ENCODE results near the gene MRFAP1.

MRFAP1 gene

GRCh38 chr4:6601661-6602250 lies 38.7 kb upstream of the MRFAP1 start:
- Histone ChIP-seq H3K9ac (ENCODE audit: low read length) (no peak overlapping the region), H3K36me3 (ENCODE audit: control insufficient read depth, insufficient read depth, low read length) (peaks cover 15% of the 10 kb centered on the region; the same call in 1 of the 2 replicates), H3K4me3 (ENCODE audit: low read depth, low read length) (no peak overlapping the region)

GRCh38 chr4:6602289-6602688 lies 38.2 kb upstream of the MRFAP1 start:
- Histone ChIP-seq H3K9ac (ENCODE audit: low read length) (no peak overlapping the region), H3K27ac (ENCODE audit: low read depth, low read length) (no peak overlapping the region), H3K4me1 (ENCODE audit: control insufficient read depth, insufficient read depth, low read length) (no peaks in the 10 kb centered on the region)

More at GRCh38 chr4:6601661-6602250, 38.7 kb upstream of the MRFAP1 start:
- H3K9me3 ChIP-seq (ENCODE audit: control insufficient read depth, insufficient read depth, low read depth, low read length): peaks cover 10% of the 10 kb centered on the region
- H3K27ac ChIP-seq (ENCODE audit: low read depth, low read length): no peak overlapping the region
- H3K4me1 ChIP-seq (ENCODE audit: control insufficient read depth, insufficient read depth, low read length): no peaks in the 10 kb centered on the region
- H3K27me3 ChIP-seq (ENCODE audit: control insufficient read depth, insufficient read depth, low read length): no peaks in the 10 kb centered on the region

DNA sequence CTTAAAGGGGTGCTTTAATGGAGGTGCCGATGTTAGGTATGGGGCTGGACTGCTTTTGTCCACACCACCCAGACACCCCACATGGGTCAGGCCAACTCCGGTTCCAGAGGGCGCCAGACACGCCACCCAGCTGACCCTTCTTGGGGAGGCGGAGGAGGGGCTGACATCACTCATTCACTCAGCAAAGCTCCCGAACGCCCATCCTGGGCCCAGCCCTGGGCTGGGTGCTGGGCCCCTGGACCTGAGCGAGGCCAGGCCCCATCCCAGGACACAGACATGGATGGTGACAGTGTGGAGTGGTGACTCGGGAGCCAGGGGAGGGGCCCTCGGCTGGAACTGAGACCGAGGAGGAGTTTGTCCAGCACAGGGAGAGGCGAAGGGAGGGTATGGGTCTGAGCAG lies 37.4 kb upstream of the MRFAP1 start:
- no peak overlapping the region for H3K4me3 ChIP-seq (ENCODE audit: low read depth, low read length)
- H3K27ac ChIP-seq (ENCODE audit: low read depth, low read length): no peak overlapping the region
- peaks cover 15% of the 10 kb centered on the region; the same call in 1 of the 2 replicates for H3K36me3 ChIP-seq (ENCODE audit: control insufficient read depth, insufficient read depth, low read length)
- H3K4me1 ChIP-seq (ENCODE audit: control insufficient read depth, insufficient read depth, low read length): no peaks in the 10 kb centered on the region
- H3K9me3 ChIP-seq (ENCODE audit: control insufficient read depth, insufficient read depth, low read depth, low read length): peaks cover 10% of the 10 kb centered on the region
- no peaks in the 10 kb centered on the region for H3K27me3 ChIP-seq (ENCODE audit: control insufficient read depth, insufficient read depth, low read length)
- no peak overlapping the region for H3K9ac ChIP-seq (ENCODE audit: low read length)

More at GRCh38 chr4:6602289-6602688, 38.2 kb upstream of the MRFAP1 start:
- peaks cover 15% of the 10 kb centered on the region; the same call in 1 of the 2 replicates for H3K36me3 ChIP-seq (ENCODE audit: control insufficient read depth, insufficient read depth, low read length)
- no peak overlapping the region for H3K4me3 ChIP-seq (ENCODE audit: low read depth, low read length)
- no peaks in the 10 kb centered on the region for H3K27me3 ChIP-seq (ENCODE audit: control insufficient read depth, insufficient read depth, low read length)
- peaks cover 10% of the 10 kb centered on the region for H3K9me3 ChIP-seq (ENCODE audit: control insufficient read depth, insufficient read depth, low read depth, low read length)

DNA sequence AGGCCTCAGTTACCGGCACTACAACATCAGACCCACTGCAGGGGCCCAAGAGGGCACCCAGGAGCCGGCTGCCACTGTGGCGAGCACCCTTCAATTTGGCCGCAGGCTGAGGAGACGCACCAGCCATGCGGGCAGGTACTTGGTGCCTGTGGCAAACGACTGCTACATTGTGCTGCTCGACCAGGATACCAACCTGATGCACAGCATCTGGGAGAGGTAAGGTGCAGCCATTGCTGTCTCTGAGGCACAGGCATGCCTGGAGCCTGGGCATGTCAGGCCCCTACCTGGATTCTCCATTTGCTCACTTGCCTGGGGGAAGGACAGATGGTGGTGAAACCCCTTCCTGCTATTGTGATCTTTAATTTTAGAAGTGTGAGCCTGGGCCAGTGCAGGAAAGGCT lies 35.4 kb upstream of the MRFAP1 start:
- H3K27me3 ChIP-seq (ENCODE audit: control insufficient read depth, insufficient read depth, low read length): no peaks in the 10 kb centered on the region
- H3K9me3 ChIP-seq (ENCODE audit: control insufficient read depth, insufficient read depth, low read depth, low read length): peaks cover 10% of the 10 kb centered on the region
- no peaks in the 10 kb centered on the region for H3K4me1 ChIP-seq (ENCODE audit: control insufficient read depth, insufficient read depth, low read length)
- H3K4me3 ChIP-seq (ENCODE audit: low read depth, low read length): no peak overlapping the region
- H3K36me3 ChIP-seq (ENCODE audit: control insufficient read depth, insufficient read depth, low read length): peaks cover 15% of the 10 kb centered on the region; the same call in 1 of the 2 replicates
- H3K9ac ChIP-seq (ENCODE audit: low read length): no peak overlapping the region
- H3K27ac ChIP-seq (ENCODE audit: low read depth, low read length): no peak overlapping the region

DNA sequence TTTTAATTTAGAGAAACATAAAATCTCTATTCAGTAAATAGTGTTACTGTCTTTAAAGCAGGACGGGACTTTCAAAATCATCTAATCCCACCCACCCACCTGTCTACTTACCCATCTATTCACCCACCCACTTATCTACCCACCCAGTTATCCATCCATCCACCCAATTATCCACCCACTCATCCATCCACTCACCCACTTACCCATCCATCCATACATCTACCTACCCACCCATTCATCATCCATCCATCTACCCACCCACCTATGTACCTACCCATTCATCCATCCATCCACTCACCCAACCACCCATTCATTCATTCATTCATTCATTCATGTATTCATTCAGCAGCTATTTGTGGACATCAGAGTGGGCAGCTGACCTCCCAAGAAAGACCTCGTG lies 34.9 kb upstream of the MRFAP1 start:
- Histone ChIP-seq H3K27ac (ENCODE audit: low read depth, low read length) (no peak overlapping the region), H3K4me1 (ENCODE audit: control insufficient read depth, insufficient read depth, low read length) (no peaks in the 10 kb centered on the region), H3K27me3 (ENCODE audit: control insufficient read depth, insufficient read depth, low read length) (no peaks in the 10 kb centered on the region), H3K9me3 (ENCODE audit: control insufficient read depth, insufficient read depth, low read depth, low read length) (peaks cover 10% of the 10 kb centered on the region), H3K4me3 (ENCODE audit: low read depth, low read length) (no peak overlapping the region), H3K36me3 (ENCODE audit: control insufficient read depth, insufficient read depth, low read length) (peaks cover 15% of the 10 kb centered on the region), H3K9ac (ENCODE audit: low read length) (no peak overlapping the region)

DNA sequence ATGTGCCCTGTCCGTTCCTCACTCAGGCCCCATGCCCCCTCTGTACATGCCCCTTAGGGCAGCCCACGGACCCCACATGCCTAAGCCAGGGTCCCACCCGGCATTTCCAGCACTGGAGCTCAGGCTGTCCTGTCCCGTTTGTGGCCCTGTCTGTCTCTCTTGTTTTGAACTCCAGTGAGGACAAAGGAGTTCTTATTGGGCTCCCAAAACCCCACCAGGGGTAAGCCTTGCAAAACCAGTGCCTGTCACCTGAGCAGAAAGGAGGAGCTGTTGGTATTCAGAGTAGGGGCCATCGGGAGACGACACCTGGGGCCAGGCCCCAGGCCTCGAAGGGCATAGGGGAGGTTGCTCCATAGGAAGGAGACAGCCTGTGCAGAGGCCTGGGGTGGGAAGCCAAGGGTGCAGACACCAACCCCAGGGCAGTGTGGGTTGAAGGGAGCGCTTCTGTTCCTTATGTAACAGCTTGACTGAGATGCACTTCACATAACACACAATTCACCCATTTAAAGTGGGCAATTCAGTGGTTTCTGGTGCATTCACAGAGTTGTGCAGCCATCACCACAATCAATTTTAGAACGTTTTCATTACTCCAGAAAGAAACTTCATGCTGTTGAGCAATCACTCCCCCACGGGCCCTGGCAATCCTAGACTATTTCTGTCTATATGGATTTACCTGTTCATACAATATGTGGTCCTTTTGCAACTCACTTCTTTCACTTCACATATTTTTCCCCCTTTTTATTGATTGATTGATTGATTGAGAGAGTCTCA lies 33.8 kb upstream of the MRFAP1 start:
- Histone ChIP-seq H3K9ac (ENCODE audit: low read length) (no peak overlapping the region), H3K4me3 (ENCODE audit: low read depth, low read length) (no peak overlapping the region), H3K36me3 (ENCODE audit: control insufficient read depth, insufficient read depth, low read length) (peaks cover 15% of the 10 kb centered on the region)

DNA sequence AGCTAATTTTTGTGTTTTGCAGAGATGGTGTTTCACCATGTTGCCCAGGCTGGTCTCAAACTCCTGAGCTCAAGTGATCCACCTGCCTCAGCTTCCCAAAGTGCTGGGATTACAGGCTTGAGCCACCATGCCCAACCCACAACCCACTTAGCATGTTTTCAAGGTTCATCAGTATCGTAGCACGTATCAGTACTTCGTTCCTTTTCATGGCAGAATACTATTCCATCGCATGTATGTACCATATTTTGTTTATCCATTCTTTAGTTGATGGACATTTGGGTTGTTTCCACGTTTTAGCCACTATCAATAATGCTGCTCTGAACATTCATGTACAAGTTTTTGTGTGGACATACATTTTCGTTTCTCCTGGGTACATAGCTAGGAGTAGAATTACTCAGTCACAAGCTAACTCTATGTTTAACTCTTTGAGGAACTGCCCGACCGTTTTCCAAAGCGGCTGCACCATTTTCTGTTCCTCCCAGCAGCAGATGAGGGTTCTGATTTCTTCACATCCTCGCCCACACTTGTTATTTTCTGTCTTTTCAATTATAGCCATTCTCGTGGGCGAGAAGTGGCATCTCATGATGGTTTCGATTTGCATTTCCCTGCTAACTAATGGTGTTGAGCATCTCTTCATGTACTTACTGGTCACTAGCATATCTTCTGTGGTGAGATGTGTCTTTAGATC lies 33.0 kb upstream of the MRFAP1 start:
- H3K4me3 ChIP-seq (ENCODE audit: low read depth, low read length): no peak overlapping the region
- peaks cover 10% of the 10 kb centered on the region for H3K36me3 ChIP-seq (ENCODE audit: control insufficient read depth, insufficient read depth, low read length)
- no peak overlapping the region for H3K9ac ChIP-seq (ENCODE audit: low read length)
- H3K27me3 ChIP-seq (ENCODE audit: control insufficient read depth, insufficient read depth, low read length): no peaks in the 10 kb centered on the region
- H3K4me1 ChIP-seq (ENCODE audit: control insufficient read depth, insufficient read depth, low read length): no peaks in the 10 kb centered on the region
- peaks cover 10% of the 10 kb centered on the region for H3K9me3 ChIP-seq (ENCODE audit: control insufficient read depth, insufficient read depth, low read depth, low read length)
- no peak overlapping the region for H3K27ac ChIP-seq (ENCODE audit: low read depth, low read length)

More for the DNA sequence above, 33.8 kb upstream of the MRFAP1 start:
- no peak overlapping the region for H3K27ac ChIP-seq (ENCODE audit: low read depth, low read length)
- peaks cover 10% of the 10 kb centered on the region for H3K9me3 ChIP-seq (ENCODE audit: control insufficient read depth, insufficient read depth, low read depth, low read length)
- H3K4me1 ChIP-seq (ENCODE audit: control insufficient read depth, insufficient read depth, low read length): no peaks in the 10 kb centered on the region
- no peaks in the 10 kb centered on the region for H3K27me3 ChIP-seq (ENCODE audit: control insufficient read depth, insufficient read depth, low read length)

- Histone ChIP-seq H3K4me1 (ENCODE audit: control insufficient read depth, insufficient read depth, low read length) (no peaks in the 10 kb centered on the region), H3K27ac (ENCODE audit: low read depth, low read length) (no peak overlapping the region), H3K4me3 (ENCODE audit: low read depth, low read length) (no peak overlapping the region), H3K9ac (ENCODE audit: low read length) (no peak overlapping the region), H3K9me3 (ENCODE audit: control insufficient read depth, insufficient read depth, low read depth, low read length) (peaks cover 10% of the 10 kb centered on the region), H3K27me3 (ENCODE audit: control insufficient read depth, insufficient read depth, low read length) (no peaks in the 10 kb centered on the region), H3K36me3 (ENCODE audit: control insufficient read depth, insufficient read depth, low read length) (peaks cover 10% of the 10 kb centered on the region)
Observed at GRCh38 chr4:6608758-6609414, 31.6 kb upstream of the MRFAP1 start.

DNA sequence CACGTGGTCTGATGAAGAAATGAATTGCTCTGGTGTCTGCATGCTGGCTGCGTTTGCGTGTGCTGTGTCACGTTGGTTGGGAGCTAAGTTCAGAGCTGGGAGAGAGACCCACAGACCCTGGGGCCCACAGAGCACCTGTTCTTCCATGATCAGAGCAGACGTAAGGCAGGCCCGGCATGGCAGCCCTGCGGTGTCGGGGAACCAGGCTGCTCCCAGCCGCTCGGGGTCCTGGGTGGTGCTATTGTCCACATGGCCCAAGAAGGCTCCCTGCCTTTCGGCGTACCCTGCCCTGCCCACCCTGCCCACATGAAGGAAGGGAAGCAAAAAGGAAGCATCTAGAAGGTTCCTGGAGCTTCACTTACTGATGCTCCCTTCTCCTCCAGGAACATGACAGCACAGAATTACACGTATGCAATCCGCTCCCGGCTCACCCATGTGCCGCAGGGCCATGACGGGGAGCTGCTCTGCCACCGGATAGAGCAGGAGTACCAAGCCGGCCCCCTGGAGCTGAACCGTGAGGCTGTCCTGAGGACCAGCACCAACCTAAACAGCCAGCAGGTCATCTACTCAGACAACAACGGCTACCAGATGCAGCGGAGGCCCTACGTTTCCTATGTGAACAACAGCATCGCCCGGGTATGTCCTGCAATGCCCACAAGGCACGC lies 30.9 kb upstream of the MRFAP1 start:
- H3K27ac ChIP-seq (ENCODE audit: low read depth, low read length): no peak overlapping the region

DNA sequence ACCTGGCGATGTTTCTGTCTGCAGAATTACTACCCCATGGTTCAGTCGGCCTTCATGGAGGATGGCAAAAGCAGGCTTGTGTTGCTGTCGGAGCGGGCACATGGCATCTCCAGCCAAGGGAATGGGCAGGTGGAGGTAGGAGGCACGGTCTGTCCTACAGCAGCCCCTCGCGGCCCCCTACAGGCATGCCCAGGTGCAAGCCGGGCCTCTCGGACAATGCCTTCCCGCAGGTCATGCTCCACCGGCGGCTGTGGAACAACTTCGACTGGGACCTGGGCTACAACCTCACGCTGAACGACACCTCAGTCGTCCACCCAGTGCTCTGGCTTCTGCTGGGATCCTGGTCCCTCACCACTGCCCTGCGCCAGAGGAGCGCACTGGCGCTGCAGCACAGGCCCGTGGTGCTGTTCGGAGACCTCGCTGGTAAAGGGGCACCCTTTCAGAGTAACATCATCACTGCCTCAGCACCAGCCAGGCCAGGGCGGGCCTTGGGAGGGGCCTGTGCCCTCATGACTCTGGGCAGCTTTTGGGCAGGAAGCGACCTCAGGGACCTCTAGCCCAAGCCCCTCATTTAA lies 29.5 kb upstream of the MRFAP1 start:
- Histone ChIP-seq H3K36me3 (ENCODE audit: control insufficient read depth, insufficient read depth, low read length) (peaks cover under 1% of the 10 kb centered on the region), H3K9ac (ENCODE audit: low read length) (no peak overlapping the region), H3K4me3 (ENCODE audit: low read depth, low read length) (no peak overlapping the region), H3K9me3 (ENCODE audit: control insufficient read depth, insufficient read depth, low read depth, low read length) (no peaks in the 10 kb centered on the region), H3K27me3 (ENCODE audit: control insufficient read depth, insufficient read depth, low read length) (no peaks in the 10 kb centered on the region), H3K4me1 (ENCODE audit: control insufficient read depth, insufficient read depth, low read length) (no peaks in the 10 kb centered on the region), H3K27ac (ENCODE audit: low read depth, low read length) (no peak overlapping the region)

More for the DNA sequence above, 30.9 kb upstream of the MRFAP1 start:
- no peak overlapping the region for H3K9ac ChIP-seq (ENCODE audit: low read length)
- no peak overlapping the region for H3K4me3 ChIP-seq (ENCODE audit: low read depth, low read length)
- no peaks in the 10 kb centered on the region for H3K4me1 ChIP-seq (ENCODE audit: control insufficient read depth, insufficient read depth, low read length)
- H3K36me3 ChIP-seq (ENCODE audit: control insufficient read depth, insufficient read depth, low read length): peaks cover 10% of the 10 kb centered on the region
- H3K9me3 ChIP-seq (ENCODE audit: control insufficient read depth, insufficient read depth, low read depth, low read length): peaks cover 8% of the 10 kb centered on the region
- no peaks in the 10 kb centered on the region for H3K27me3 ChIP-seq (ENCODE audit: control insufficient read depth, insufficient read depth, low read length)
